ENCODE results near the gene TRAPPC12.
"Not testable (repeated sequence)": the region's sequence is repeated elsewhere in the genome, so short reads cannot be mapped to it uniquely, and the experiment has no call there.

DNA sequence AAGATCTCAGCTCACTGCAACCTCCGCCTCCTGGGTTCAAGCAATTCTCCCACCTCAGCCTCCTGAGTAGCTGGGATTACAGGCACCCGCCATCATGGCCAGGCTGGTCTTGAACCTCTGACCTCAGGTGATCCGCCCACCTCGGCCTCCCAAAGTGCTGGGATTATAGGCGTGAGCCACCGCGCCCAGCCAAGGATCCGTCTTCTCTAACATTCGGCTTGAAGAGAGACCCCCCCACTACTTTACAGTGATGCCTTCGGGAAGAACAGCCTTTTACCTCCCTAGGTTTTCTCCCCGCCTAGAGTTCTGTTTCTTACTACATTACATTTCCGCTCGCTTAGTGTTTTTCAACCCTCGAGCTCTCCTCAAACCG, 117.2 kb downstream of the TRAPPC12 start:
- not testable (repeated sequence) for TF ChIP-seq RARB (CRISPR knock-in tag; IDR thresholded peaks at IDR 0.05); PATZ1 (CRISPR knock-in tag; IDR thresholded peaks at IDR 0.05; ENCODE audit: borderline replicate concordance); ARNTL (CRISPR knock-in tag; IDR thresholded peaks at IDR 0.05; ENCODE audit: borderline replicate concordance, low read depth); POU6F1 (CRISPR knock-in tag; IDR thresholded peaks at IDR 0.05; ENCODE audit: borderline replicate concordance, low read depth); ZC3H10 (CRISPR knock-in tag; IDR thresholded peaks at IDR 0.05); ZNF70 (CRISPR knock-in tag; IDR thresholded peaks at IDR 0.05); TSHZ2 (CRISPR knock-in tag; IDR thresholded peaks at IDR 0.05); OSR1 (CRISPR knock-in tag; IDR thresholded peaks at IDR 0.05)
- TF ChIP-seq, protein P1, sequence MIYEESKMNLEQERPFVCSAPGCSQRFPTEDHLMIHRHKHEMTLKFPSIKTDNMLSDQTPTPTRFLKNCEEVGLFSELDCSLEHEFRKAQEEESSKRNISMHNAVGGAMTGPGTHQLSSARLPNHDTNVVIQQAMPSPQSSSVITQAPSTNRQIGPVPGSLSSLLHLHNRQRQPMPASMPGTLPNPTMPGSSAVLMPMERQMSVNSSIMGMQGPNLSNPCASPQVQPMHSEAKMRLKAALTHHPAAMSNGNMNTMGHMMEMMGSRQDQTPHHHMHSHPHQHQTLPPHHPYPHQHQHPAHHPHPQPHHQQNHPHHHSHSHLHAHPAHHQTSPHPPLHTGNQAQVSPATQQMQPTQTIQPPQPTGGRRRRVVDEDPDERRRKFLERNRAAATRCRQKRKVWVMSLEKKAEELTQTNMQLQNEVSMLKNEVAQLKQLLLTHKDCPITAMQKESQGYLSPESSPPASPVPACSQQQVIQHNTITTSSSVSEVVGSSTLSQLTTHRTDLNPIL (CRISPR knock-in tag; IDR thresholded peaks at IDR 0.05; ENCODE audit: low read depth), result not testable (repeated sequence)

Data from SK-N-SH treated with all-trans-retinoic acid at 6 μM for 48 hours (cell line).